Measurements from ENCODE around the gene CSF3.

The CSF3 gene

GRCh38 chr17:40022961-40023541 is 7.8 kb downstream of the CSF3 start:
- no peak for TF ChIP-seq TCF12 (IDR thresholded peaks at IDR 0.05; ENCODE audit: low read depth)
- TF ChIP-seq FOXM1 (IDR thresholded peaks at IDR 0.05; ENCODE audit: borderline replicate concordance, low read depth) = no peak
- TF ChIP-seq NFIC (IDR thresholded peaks at IDR 0.05) = no peak
- no peak for TF ChIP-seq RAD21 (IDR thresholded peaks at IDR 0.05; ENCODE audit: low read depth)

GRCh38 chr17:40023590-40024292 is 8.5 kb downstream of the CSF3 start:
- TF ChIP-seq EGR1 (IDR thresholded peaks at IDR 0.05) = no peak
- TF ChIP-seq TEAD4 (IDR thresholded peaks at IDR 0.05) = no peak
- no peak for TF ChIP-seq REST (IDR thresholded peaks at IDR 0.05; ENCODE audit: low read depth)
- TF ChIP-seq YY1 (IDR thresholded peaks at IDR 0.05; ENCODE audit: low read depth) = no peak

- TF ChIP-seq MAX (IDR thresholded peaks at IDR 0.05) (no peak), USF1 (IDR thresholded peaks at IDR 0.05) (0 out of 2 replicates have a peak, but pooled peaks have one; percentile 48), TEAD4 (IDR thresholded peaks at IDR 0.05) (0 out of 2 replicates have a peak, but pooled peaks have one; percentile 5)
These were observed 9.7 kb downstream of the CSF3 start for GRCh38 chr17:40024901-40025300.

GRCh38 chr17:40025559-40025958 is 10.3 kb downstream of the CSF3 start:
- no peak for TF ChIP-seq USF1 (IDR thresholded peaks at IDR 0.05)

- TF ChIP-seq NFIC (IDR thresholded peaks at IDR 0.05) (no peak), EP300 (IDR thresholded peaks at IDR 0.05; ENCODE audit: borderline replicate concordance) (no peak), RAD21 (IDR thresholded peaks at IDR 0.05; ENCODE audit: low read depth) (no peak), TAF1 (IDR thresholded peaks at IDR 0.05; ENCODE audit: low read depth) (no peak), ZBTB7A (IDR thresholded peaks at IDR 0.05; ENCODE audit: low read depth) (no peak), USF1 (IDR thresholded peaks at IDR 0.05) (no peak), EGR1 (IDR thresholded peaks at IDR 0.05) (no peak), REST (IDR thresholded peaks at IDR 0.05; ENCODE audit: low read depth) (no peak), FOXM1 (IDR thresholded peaks at IDR 0.05; ENCODE audit: borderline replicate concordance, low read depth) (no peak), YY1 (IDR thresholded peaks at IDR 0.05; ENCODE audit: low read depth) (no peak)
These were observed 11.0 kb downstream of the CSF3 start for GRCh38 chr17:40025991-40026815.

- peak; percentile 26; the same call in 1 of the 2 replicates for TF ChIP-seq MAX (IDR thresholded peaks at IDR 0.05)
- no peak for TF ChIP-seq NFIC (IDR thresholded peaks at IDR 0.05)
- peak; percentile 58 for TF ChIP-seq RAD21 (IDR thresholded peaks at IDR 0.05; ENCODE audit: low read depth)
- no peak for TF ChIP-seq FOXM1 (IDR thresholded peaks at IDR 0.05; ENCODE audit: borderline replicate concordance, low read depth)
- TF ChIP-seq TAF1 (IDR thresholded peaks at IDR 0.05; ENCODE audit: low read depth) = no peak
- TF ChIP-seq CREB1 (IDR thresholded peaks at IDR 0.05; ENCODE audit: low read depth) = no peak
These were observed 11.8 kb downstream of the CSF3 start for GRCh38 chr17:40026816-40027613.

Measured in Ishikawa (cell line).